Measurements from ENCODE around the gene DIAPH3.

GRCh38 chr13:59880468-59880867, 283.3 kb downstream of the DIAPH3 start:
- TF ChIP-seq CTCF (IDR thresholded peaks at IDR 0.05) = no peak
- no peak for TF ChIP-seq POLR2A (IDR thresholded peaks at IDR 0.05)
